Measurements from ENCODE around the gene NUDT3.

Gene NUDT3

DNA sequence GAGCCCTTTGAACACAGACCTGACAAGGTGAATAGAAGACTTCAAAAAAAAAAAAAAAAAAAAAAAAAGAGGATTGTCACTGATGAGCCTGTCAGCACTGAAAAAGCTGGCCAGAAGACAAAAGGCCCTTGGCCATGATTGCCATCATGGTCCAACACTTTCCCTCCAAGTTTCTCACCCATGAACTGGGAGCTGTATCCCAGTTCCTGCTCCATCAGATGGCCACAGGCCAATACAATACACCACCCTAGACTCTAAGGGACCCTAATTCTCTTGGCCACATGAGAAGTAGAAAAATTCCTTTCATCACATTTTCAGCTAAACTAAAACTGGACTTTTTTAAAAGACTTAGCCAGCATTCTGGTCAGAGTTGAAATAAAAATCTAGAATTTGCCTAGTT is 50.2 kb downstream of the NUDT3 start:
- H3K27ac ChIP-seq, result no peak overlapping the region; the same call in 1 of the 2 replicates
- TF ChIP-seq, protein P1, sequence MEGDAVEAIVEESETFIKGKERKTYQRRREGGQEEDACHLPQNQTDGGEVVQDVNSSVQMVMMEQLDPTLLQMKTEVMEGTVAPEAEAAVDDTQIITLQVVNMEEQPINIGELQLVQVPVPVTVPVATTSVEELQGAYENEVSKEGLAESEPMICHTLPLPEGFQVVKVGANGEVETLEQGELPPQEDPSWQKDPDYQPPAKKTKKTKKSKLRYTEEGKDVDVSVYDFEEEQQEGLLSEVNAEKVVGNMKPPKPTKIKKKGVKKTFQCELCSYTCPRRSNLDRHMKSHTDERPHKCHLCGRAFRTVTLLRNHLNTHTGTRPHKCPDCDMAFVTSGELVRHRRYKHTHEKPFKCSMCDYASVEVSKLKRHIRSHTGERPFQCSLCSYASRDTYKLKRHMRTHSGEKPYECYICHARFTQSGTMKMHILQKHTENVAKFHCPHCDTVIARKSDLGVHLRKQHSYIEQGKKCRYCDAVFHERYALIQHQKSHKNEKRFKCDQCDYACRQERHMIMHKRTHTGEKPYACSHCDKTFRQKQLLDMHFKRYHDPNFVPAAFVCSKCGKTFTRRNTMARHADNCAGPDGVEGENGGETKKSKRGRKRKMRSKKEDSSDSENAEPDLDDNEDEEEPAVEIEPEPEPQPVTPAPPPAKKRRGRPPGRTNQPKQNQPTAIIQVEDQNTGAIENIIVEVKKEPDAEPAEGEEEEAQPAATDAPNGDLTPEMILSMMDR (conservative IDR thresholded peaks at IDR 0.05), result no peak
- no peak for TF ChIP-seq ZFX (IDR thresholded peaks at IDR 0.05)

DNA sequence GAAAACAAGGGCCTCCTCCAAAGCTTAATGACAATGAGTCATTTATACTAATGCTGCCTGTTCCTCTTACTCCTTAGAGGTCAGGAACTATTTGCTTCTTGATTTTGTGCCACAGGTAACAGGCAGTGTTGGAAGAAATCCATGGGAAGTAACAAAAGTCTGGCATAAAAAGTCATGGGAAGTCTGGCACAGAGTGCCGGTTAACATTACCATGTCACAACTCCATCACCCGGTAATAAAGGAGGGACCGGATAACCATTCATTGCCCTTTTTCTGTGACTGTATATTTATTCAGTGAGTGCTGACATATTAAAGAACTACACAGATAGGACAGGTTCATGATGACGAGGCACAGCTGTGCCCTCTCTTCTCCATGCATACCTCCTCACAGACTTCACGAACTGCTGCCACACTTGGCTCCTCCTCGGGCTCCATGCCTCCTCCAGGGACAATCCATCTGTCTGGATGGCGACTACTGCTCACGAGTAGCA is 50.9 kb downstream of the NUDT3 start:
- TF ChIP-seq, protein P1 (conservative IDR thresholded peaks at IDR 0.05), result no peak
- TF ChIP-seq ZFX (IDR thresholded peaks at IDR 0.05), result no peak
- H3K27ac ChIP-seq, result peak overlapping the region; percentile 44

DNA sequence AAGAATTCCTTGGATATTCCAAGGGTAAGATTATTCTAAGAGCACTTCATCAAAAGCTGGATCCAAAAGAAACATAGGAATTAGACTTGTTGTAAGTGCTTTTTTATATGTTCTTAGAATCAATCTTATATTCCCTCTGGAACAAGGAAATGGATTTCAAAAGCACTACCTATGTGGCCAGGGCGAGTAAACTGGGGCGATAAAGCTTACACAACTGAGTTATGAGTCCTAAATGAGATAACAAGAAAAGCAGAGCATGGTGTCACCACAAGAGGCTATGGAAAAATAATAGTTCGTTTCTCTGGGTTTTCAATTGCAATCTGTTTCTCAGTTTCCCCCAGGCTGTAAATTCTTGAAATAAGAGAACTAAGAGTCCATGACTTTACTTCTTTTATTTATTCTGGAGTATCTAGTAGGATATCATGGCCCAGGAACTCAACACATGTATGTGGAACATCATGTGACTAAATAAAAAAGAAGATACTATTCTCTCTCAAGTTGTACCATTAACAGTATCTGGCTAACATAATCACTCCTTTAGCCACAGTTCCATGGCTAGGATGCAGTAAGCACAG is 51.5 kb downstream of the NUDT3 start:
- TF ChIP-seq, protein P1 (conservative IDR thresholded peaks at IDR 0.05), result no peak
- no peak for TF ChIP-seq ZFX (IDR thresholded peaks at IDR 0.05)
- H3K27ac ChIP-seq, result no peak overlapping the region; the same call in 1 of the 2 replicates

DNA sequence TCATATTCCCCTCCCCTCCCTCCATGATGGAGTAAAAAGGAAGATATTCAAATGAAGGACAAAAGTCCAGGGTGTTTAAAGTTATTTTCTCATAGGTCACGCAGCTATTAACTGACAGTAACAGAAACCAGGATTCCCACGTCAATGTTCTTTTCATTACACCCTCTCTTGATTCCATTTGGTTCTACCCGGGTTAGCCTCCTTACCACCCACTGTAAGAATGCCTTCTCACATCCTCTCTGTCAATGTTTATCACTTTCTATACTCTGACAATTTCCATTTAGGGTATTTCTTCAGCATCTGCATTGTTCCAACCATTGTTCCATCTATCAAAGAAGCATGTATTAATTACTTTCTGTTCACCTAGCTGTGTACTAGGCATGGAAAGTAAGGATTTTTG is 52.1 kb downstream of the NUDT3 start:
- TF ChIP-seq ZFX (IDR thresholded peaks at IDR 0.05), result no peak
- TF ChIP-seq, protein P1 (conservative IDR thresholded peaks at IDR 0.05), result no peak
- H3K27ac ChIP-seq, result no peak overlapping the region

DNA sequence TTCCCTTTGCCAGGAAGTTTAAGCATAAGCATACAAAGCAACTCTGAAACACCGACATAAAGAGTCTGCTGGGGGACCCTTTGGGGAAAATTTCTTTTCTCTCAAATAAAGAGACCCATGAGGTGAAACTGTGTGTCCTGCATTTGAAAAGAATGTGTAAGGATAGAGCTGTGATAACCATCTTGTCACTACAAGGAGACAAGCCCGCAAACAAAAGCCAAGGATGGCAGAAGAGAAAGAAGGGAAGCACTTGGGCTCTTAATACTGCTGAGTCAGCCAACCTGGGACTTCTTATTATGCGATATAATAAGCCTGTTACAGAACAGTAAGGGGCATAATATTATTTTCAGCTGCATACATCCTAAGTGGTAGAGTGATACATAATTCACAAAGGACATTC is 52.5 kb downstream of the NUDT3 start:
- H3K27ac ChIP-seq, result no peak overlapping the region
- TF ChIP-seq, protein P1 (conservative IDR thresholded peaks at IDR 0.05), result no peak
- no peak for TF ChIP-seq ZFX (IDR thresholded peaks at IDR 0.05)

DNA sequence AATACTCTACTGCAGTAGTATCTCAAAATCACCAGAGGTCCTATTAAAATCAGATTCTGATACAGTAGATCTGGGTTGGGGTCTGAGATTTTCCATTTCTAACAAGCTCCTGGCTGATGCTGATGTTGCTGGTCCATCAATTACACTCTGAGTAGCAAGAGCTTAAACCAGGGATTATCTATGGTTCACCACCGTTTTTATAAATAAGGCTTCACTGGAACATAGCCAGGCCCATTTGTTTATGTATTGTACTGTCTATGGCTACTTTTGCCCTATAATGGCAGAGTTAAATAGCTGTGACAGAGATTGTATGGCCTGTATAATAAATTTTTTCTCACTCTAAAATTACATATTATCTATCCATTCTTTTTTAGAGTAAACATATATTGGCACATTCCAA is 53.0 kb downstream of the NUDT3 start:
- no peak overlapping the region for H3K27ac ChIP-seq
- no peak for TF ChIP-seq ZFX (IDR thresholded peaks at IDR 0.05)
- TF ChIP-seq, protein P1 (conservative IDR thresholded peaks at IDR 0.05), result no peak

DNA sequence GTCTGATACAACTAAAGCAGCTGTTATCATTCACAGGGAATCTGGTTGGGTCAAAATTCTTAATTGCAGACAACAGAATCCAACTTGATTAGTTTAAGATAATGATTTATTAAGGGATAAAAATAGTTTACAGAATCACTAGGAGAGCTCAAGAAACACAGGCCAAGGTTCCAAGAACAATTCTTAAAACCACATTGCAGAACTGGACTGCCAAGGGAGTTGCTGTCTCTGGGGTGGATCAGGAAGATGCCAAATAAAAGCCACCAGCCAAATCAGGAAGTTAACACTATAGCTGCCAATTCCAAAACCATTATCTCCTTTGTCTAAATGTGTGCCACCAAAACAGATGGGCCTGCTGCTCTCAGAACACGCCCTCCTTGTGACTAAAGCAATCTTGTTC is 53.7 kb downstream of the NUDT3 start:
- peak overlapping the region; percentile 29; the same call in 1 of the 2 replicates for H3K27ac ChIP-seq
- TF ChIP-seq ZFX (IDR thresholded peaks at IDR 0.05), result no peak
- TF ChIP-seq, protein P1 (conservative IDR thresholded peaks at IDR 0.05), result no peak
